Thyroid gland (tissue), 4 donors: Measurements from ENCODE around the gene MYADML2.

Experiments used
- CTCF ChIP-seq, 6 experiments: fragments of 200-600 bp in 3 of 6; fragments of 450-650 bp in 3 of 6; sonication (generic) in 3 of 6; IDR thresholded peaks; one replicate each; pipeline ENCODE4 v1.5.1; 2016 to 2019; ENCODE audit warnings: antibody characterized with exemption in 6 of 6, mild to moderate bottlenecking in 2 of 6, inconsistent platforms in 1 of 6, moderate library complexity in 1 of 6
- POLR2A ChIP-seq, 2 donors: fragments of 450-650 bp; IDR thresholded peaks; one replicate each; pipeline ENCODE4 v1.6.1; 2017; ENCODE audit warnings: antibody characterized with exemption in 2 of 2, mild to moderate bottlenecking in 2 of 2, moderate library complexity in 1 of 2

GRCh38 chr17:81915331-81915730, 31.7 kb downstream of the MYADML2 start:
- TF ChIP-seq CTCF (IDR thresholded peaks at IDR 0.05) (no peak), POLR2A (IDR thresholded peaks at IDR 0.05) (no peak)
